ENCODE measurements around the gene AMOTL2.

AMOTL2 gene

GRCh38 chr3:134309987-134310700 is 64.1 kb downstream of the AMOTL2 start:
- no peak for TF ChIP-seq CTCF (IDR thresholded peaks at IDR 0.05; ENCODE audit: insufficient read depth, missing control alignments)
- DNase-seq (ENCODE audit: insufficient read length, low spot score) (no peak), FAIRE-seq (no peak)

GRCh38 chr3:134308350-134308891 is 65.8 kb downstream of the AMOTL2 start:
- peak; percentile 64 for DNase-seq (ENCODE audit: insufficient read length, low spot score)
- no peak for FAIRE-seq
- TF ChIP-seq CTCF (IDR thresholded peaks at IDR 0.05; ENCODE audit: insufficient read depth, missing control alignments), result peak; percentile 99

- TF ChIP-seq CTCF (IDR thresholded peaks at IDR 0.05; ENCODE audit: insufficient read depth, missing control alignments), result no peak
- FAIRE-seq (no peak), DNase-seq (ENCODE audit: insufficient read length, low spot score) (no peak)
These were observed 66.8 kb downstream of the AMOTL2 start for GRCh38 chr3:134307425-134307824.

- FAIRE-seq, result no peak
- TF ChIP-seq CTCF (IDR thresholded peaks at IDR 0.05; ENCODE audit: insufficient read depth, missing control alignments), result no peak
- DNase-seq (ENCODE audit: insufficient read length, low spot score), result no peak
These were observed 67.9 kb downstream of the AMOTL2 start for GRCh38 chr3:134306320-134306719.
